ENCODE data around the gene SLC25A28. TPM values are rescaled to one million over a fixed set of nuclear protein-coding genes. Genes with fewer than 3 reads are reported as not detected.

SLC25A28 gene
- total RNA-seq, 1 donor from 2014 or later: 42.0 TPM

- no peak for DNase-seq (ENCODE audit: low spot score)
These were observed 29.4 kb downstream of the SLC25A28 start for GRCh38 chr10:99590799-99591198.

GRCh38 chr10:99583687-99584086 is 36.6 kb downstream of the SLC25A28 start:
- DNase-seq (ENCODE audit: low spot score): no peak

GRCh38 chr10:99582255-99582770 is 37.9 kb downstream of the SLC25A28 start:
- no peak for DNase-seq (ENCODE audit: low spot score)

- no peak for DNase-seq (ENCODE audit: low spot score)
These were observed 40.3 kb downstream of the SLC25A28 start for GRCh38 chr10:99579971-99580370.

GRCh38 chr10:99573790-99574189 is 46.4 kb downstream of the SLC25A28 start:
- DNase-seq (ENCODE audit: low spot score): no peak

- DNase-seq (ENCODE audit: low spot score): no peak
These were observed 48.4 kb downstream of the SLC25A28 start for GRCh38 chr10:99571816-99572215.

- DNase-seq (ENCODE audit: low spot score): no peak
These were observed 50.3 kb downstream of the SLC25A28 start for GRCh38 chr10:99569961-99570360.

- no peak for DNase-seq (ENCODE audit: low spot score)
These were observed 50.8 kb downstream of the SLC25A28 start for GRCh38 chr10:99569253-99569939.

GRCh38 chr10:99565166-99565565 is 55.1 kb downstream of the SLC25A28 start:
- no peak for DNase-seq (ENCODE audit: low spot score)

GRCh38 chr10:99564361-99564760 is 55.9 kb downstream of the SLC25A28 start:
- DNase-seq (ENCODE audit: low spot score): no peak

- DNase-seq (ENCODE audit: low spot score): no peak
These were observed 57.6 kb downstream of the SLC25A28 start for GRCh38 chr10:99562631-99563030.

Other genes starting within 250 kb of the SLC25A28 start
- 140 TPM for gene GOT1, start 189.8 kb downstream of the SLC25A28 start, total RNA-seq
- 4.4 TPM for gene NKX2-3, start 87.5 kb downstream of the SLC25A28 start, total RNA-seq
- gene ENTPD7, start 39.1 kb upstream of the SLC25A28 start, total RNA-seq: 14.4 TPM
- gene COX15, start 111.7 kb upstream of the SLC25A28 start, total RNA-seq: 37.8 TPM
- gene CUTC, start 111.8 kb upstream of the SLC25A28 start, total RNA-seq: 17.5 TPM
- 183 TPM for gene ABCC2, start 162.2 kb upstream of the SLC25A28 start, total RNA-seq